Suprapubic skin (tissue), 2 donors: Measurements from ENCODE around the gene TANGO6.

ENCODE experiments used
- EP300 ChIP-seq: sonication (generic); formaldehyde crosslinking; IDR thresholded peaks from one replicate; pipeline ENCODE4 v1.6.1; 2017; ENCODE audit warnings: antibody characterized with exemption
- POLR2A ChIP-seq, 2 donors: fragments of 450-650 bp; IDR thresholded peaks; one replicate each; pipeline ENCODE4 v1.6.1; 2017; ENCODE audit warnings: antibody characterized with exemption in 2 of 2, mild to moderate bottlenecking in 2 of 2, moderate library complexity in 2 of 2

DNA sequence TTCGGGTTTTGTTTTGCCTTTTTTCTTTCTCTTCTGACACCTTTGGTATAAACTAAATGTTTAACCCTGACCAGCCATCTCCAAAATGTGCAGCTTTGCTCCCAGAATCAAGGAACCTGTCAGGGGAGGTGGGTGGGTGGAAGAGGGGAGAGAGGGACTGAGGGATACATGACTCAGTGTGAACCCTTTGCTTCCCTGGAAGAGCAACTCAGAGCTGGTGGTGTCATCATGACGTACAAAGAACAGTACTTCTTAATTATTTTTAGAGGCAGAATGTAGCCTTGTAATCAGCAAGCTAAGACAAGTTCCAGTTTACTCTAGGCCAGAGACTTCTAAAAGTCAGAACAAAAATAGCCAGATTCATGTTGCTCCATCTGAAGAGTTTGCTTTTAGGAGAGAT lies 142.5 kb downstream of the TANGO6 start:
- no peak for TF ChIP-seq EP300
- TF ChIP-seq POLR2A (IDR thresholded peaks at IDR 0.05): no peak
